ENCODE measurements around the gene MMP25. TPM values are rescaled to one million over a fixed set of nuclear protein-coding genes. Genes with fewer than 3 reads are reported as not detected.

MMP25 gene
- total and polyA plus RNA-seq, 9 of the 15 experiments (the other 6 are each of a cell fraction or from before 2014, with no cell fraction given) = 0.03 to 0.04 TPM; not detected in 7

DNA sequence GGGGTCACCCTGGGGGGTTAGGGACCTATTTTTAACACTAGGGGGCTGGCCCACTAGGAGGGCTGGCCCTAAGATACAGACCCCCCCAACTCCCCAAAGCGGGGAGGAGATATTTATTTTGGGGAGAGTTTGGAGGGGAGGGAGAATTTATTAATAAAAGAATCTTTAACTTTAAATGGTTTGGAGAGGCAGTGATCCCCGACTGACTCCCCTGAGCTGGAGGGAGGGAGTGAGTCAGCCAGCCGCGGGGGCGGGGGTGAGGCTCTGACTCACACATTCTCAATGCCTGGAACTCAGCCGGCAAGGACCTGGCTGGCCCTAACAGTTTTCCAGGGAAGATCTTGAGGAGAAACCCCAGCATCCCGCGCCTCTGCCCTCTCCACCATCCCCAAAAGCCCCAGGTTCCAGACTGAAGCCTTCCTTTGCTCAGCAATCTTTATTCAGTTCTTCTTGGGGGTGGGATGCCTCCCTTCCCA, 24.1 kb upstream of the MMP25 start (continued):
- TF ChIP-seq, protein P1, sequence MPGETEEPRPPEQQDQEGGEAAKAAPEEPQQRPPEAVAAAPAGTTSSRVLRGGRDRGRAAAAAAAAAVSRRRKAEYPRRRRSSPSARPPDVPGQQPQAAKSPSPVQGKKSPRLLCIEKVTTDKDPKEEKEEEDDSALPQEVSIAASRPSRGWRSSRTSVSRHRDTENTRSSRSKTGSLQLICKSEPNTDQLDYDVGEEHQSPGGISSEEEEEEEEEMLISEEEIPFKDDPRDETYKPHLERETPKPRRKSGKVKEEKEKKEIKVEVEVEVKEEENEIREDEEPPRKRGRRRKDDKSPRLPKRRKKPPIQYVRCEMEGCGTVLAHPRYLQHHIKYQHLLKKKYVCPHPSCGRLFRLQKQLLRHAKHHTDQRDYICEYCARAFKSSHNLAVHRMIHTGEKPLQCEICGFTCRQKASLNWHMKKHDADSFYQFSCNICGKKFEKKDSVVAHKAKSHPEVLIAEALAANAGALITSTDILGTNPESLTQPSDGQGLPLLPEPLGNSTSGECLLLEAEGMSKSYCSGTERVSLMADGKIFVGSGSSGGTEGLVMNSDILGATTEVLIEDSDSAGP (CRISPR knock-in tag; IDR thresholded peaks at IDR 0.05) = no peak
- TF ChIP-seq PYGO2 (tag; IDR thresholded peaks at IDR 0.05) (no peak), RBBP5 (IDR thresholded peaks at IDR 0.05; ENCODE audit: borderline replicate concordance, insufficient read depth, low read length, poor library complexity, severe bottlenecking) (no peak), HNRNPH1 (optimal IDR thresholded peaks at IDR 0.05; ENCODE audit: low read depth, low read length) (no peak), SP1 (CRISPR knock-in tag; IDR thresholded peaks at IDR 0.05) (no peak), PTTG1 (tag; IDR thresholded peaks at IDR 0.05; ENCODE audit: low read depth) (no peak), ZNF785 (CRISPR knock-in tag; IDR thresholded peaks at IDR 0.05) (no peak), SMARCE1 (IDR thresholded peaks at IDR 0.05) (peak; percentile 95), ZNF586 (CRISPR knock-in tag; conservative IDR thresholded peaks at IDR 0.05) (no peak), CHCHD3 (CRISPR knock-in tag; IDR thresholded peaks at IDR 0.05) (no peak), PTBP1 (IDR thresholded peaks at IDR 0.05; ENCODE audit: low read depth, low read length) (no peak), ZNF644 (tag; IDR thresholded peaks at IDR 0.05; ENCODE audit: low read depth) (no peak), ATF7 (IDR thresholded peaks at IDR 0.05) (peak; percentile 31; the same call in 1 of the 2 replicates), HDAC8 (tag; IDR thresholded peaks at IDR 0.05) (no peak), POLR2B (IDR thresholded peaks at IDR 0.05; ENCODE audit: low read depth, partially characterized antibody) (no peak), SMAD4 (CRISPR knock-in tag; conservative IDR thresholded peaks at IDR 0.05) (no peak), SIN3A (IDR thresholded peaks at IDR 0.05; ENCODE audit: borderline replicate concordance in 2 of 2, control insufficient read depth in 1 of 2, low read depth in 2 of 2, low read length in 2 of 2) (peak in 1 of 2 experiments; percentile 53; a peak in 1 of 4 replicates), PHF21A (IDR thresholded peaks at IDR 0.05; ENCODE audit: borderline replicate concordance, low read depth) (no peak), BMI1 (IDR thresholded peaks at IDR 0.05; ENCODE audit: low read length) (no peak), ZNF778 (CRISPR knock-in tag; IDR thresholded peaks at IDR 0.05) (no peak), CBX1 (IDR thresholded peaks at IDR 0.05; ENCODE audit: low read depth) (no peak)
- TF ChIP-seq, protein P2, sequence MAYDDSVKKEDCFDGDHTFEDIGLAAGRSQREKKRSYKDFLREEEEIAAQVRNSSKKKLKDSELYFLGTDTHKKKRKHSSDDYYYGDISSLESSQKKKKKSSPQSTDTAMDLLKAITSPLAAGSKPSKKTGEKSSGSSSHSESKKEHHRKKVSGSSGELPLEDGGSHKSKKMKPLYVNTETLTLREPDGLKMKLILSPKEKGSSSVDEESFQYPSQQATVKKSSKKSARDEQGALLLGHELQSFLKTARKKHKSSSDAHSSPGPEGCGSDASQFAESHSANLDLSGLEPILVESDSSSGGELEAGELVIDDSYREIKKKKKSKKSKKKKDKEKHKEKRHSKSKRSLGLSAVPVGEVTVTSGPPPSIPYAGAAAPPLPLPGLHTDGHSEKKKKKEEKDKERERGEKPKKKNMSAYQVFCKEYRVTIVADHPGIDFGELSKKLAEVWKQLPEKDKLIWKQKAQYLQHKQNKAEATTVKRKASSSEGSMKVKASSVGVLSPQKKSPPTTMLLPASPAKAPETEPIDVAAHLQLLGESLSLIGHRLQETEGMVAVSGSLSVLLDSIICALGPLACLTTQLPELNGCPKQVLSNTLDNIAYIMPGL (CRISPR knock-in tag; IDR thresholded peaks at IDR 0.05) = 0 out of 2 replicates have a peak, but pooled peaks have one; percentile 15
- TF ChIP-seq, protein P3, sequence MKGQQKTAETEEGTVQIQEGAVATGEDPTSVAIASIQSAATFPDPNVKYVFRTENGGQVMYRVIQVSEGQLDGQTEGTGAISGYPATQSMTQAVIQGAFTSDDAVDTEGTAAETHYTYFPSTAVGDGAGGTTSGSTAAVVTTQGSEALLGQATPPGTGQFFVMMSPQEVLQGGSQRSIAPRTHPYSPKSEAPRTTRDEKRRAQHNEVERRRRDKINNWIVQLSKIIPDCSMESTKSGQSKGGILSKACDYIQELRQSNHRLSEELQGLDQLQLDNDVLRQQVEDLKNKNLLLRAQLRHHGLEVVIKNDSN (CRISPR knock-in tag; IDR thresholded peaks at IDR 0.05) = no peak

Measured in K562 (cell line).